ENCODE results near the gene MIP.
"Not testable (repeated sequence)": the region's sequence is repeated elsewhere in the genome, so short reads cannot be mapped to it uniquely, and the experiment has no call there.

MIP gene

DNA sequence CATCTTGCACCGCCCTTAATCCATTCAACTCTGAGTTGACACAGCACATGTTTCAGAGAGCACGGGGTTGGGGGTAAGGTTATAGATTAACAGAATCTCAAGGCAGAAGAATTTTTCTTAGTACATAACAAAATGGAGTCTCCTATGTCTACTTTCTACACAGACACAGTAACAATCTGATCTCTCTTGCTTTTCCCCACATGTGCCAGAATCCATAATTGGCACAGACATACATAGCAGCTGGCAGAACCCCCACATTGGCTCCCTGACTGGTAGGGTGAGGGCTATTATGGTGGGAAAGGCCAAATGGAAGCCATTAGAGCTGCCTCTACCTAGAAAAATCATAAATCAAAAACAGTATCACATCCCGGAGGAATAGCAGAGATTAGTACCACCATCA lies 53.3 kb downstream of the MIP start:
- not testable (repeated sequence) for H3K4me3 ChIP-seq (ENCODE audit: low read length); H3K4me1 ChIP-seq (ENCODE audit: control insufficient read depth, insufficient read depth, low read length); H3K36me3 ChIP-seq (ENCODE audit: control insufficient read depth, insufficient read depth, low read length, severe bottlenecking); H3K27me3 ChIP-seq (replicated peaks; ENCODE audit: control insufficient read depth, insufficient read depth, low read length); DNase-seq (ENCODE audit: low read depth); H3K9ac ChIP-seq (ENCODE audit: low read length)
- peaks cover 20% of the 10 kb centered on the region for H3K9me3 ChIP-seq (ENCODE audit: control insufficient read depth, low read length)

Measured in adipocyte (in vitro differentiated cells).